Right lobe of liver (tissue), 6 donors: ENCODE results near the gene GUF1. TPM values are rescaled to one million over a fixed set of nuclear protein-coding genes. Genes with fewer than 3 reads are reported as not detected.

Experiments
- ATAC-seq, 4 donors: fragments of 200-7000 bp; cut with Tn5 transposase; one replicate each; pipeline ENCODE4 v1.9.1; 2020; ENCODE audit warnings: mild to moderate bottlenecking in 4 of 4, moderate library complexity in 4 of 4
- DNase-seq, 3 donors: peaks; one replicate each; pipeline ENCODE4 v3.0.0-alpha.2; 2020
- H3K27ac ChIP-seq, 3 donors: fragments of 200-600 bp; one replicate each; pipeline ENCODE4 v1.8.0; 2022
- H3K27me3 ChIP-seq, 2 donors: fragments of 200-600 bp; one replicate each; pipeline ENCODE4 v1.8.0; 2022
- H3K36me3 ChIP-seq, 4 donors: fragments of 200-600 bp; sonication (generic) in 1 of 4; one replicate each; pipeline versions ENCODE4 v1.5.1 to v1.8.0; 2017 to 2022; ENCODE audit warnings: control low read depth in 1 of 4
- H3K4me1 ChIP-seq, 4 donors: fragments of 200-600 bp; sonication (generic) in 1 of 4; one replicate each; pipeline versions ENCODE4 v1.5.1 to v1.8.0; 2017 to 2022; ENCODE audit warnings: control low read depth in 1 of 4
- H3K4me3 ChIP-seq, 3 donors: fragments of 200-600 bp; one replicate each; pipeline ENCODE4 v1.8.0; 2022
- H3K9me3 ChIP-seq, 4 donors: fragments of 200-600 bp; sonication (generic) in 1 of 4; one replicate each; pipeline versions ENCODE4 v1.5.1 to v1.8.0; 2017 to 2022; ENCODE audit warnings: control low read depth in 1 of 4
- POLR2A ChIP-seq: fragments of 450-650 bp; IDR thresholded peaks from one replicate; pipeline ENCODE4 v1.6.1; 2017; ENCODE audit warnings: antibody characterized with exemption, mild to moderate bottlenecking
- WGBS: methylation state at CpG from one replicate; pipeline ENCODE4 v1.1.6; 2018; ENCODE audit warnings: low coverage, low lambda C conversion rate; ENCODE audit not compliant: insufficient coverage; ENCODE audit errors: missing lambda C conversion rate; 5-methylcytosine and 5-hydroxymethylcytosine counted together
- intact Hi-C, 2 donors: fragments of 100-400 bp; cut with DNase I; formaldehyde crosslinking; loops; one replicate each; pipeline versions ENCODE4 v1.11.2 to v1.14.1; 2022
- total RNA-seq, 6 experiments: library from RNA; depleted of rRNA in 2 of 6; stranded (reverse); fragments of >200 nt in 2 of 6; fragmentation: NEBNext Ultra II Directional in 3 of 6; extraction: Animal tissue kit (Norgen Biotek cat#: 25700) in 3 of 6; gene quantifications; one replicate each; pipeline versions ENCODE4 v1.1.0 to v1.2.4, GENCODE V29; 2016 to 2023
- TF ChIP-seq, protein P1 (sequence below), 4 donors: fragments of 200-600 bp in 3 of 4; fragments of 450-650 bp in 1 of 4; IDR thresholded peaks; one replicate each; pipeline versions ENCODE4 v1.5.1 to v1.8.0; 2016 to 2022; ENCODE audit warnings: antibody characterized with exemption in 4 of 4, mild to moderate bottlenecking in 2 of 4
- donor health status: DM: no; HTN: yes; CAD: no.
- donor health status: DM: no; HTN: no; CAD: no.
- donor health status: DM: no; HTN: no; CAD: no.
- donor health status: DM: no; HTN: yes; CAD: no.
- donor health status: DM: no; HTN: yes; CAD: no.

Gene GUF1
- total RNA-seq, 6 experiments from 2014 or later, result 8.8 to 17.2 (median 11.2) TPM

DNA sequence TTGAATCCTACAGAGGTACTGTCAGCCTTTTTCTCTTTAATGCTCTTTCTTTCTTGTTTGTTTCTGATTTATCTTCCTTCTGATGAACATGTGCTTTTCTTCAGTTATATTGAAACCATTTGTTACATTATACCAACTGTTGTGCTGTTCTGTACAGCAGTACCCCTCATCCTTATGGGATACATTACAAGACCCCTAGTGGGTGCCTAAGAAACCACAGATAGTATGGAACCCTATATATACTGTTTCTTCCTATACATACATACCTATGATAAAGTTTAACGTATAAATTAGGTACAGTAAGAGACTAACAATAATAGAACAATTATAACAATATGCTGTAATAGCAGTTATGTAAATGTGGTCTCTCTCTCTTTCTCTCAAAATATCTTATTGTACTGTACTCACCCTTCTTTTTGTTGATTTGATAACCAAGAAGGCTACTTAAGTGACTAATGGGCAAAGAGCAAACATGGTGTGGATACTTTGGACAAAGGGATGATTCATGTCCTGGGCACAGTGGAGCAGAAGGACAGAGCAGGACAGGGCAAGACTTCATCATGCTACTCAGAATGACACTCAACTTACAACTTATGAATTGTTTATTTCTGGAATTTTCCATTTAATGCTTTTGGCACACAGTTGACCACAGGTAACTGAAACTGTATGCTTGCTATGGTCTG is 16.1 kb upstream of the GUF1 start:
- Histone ChIP-seq H3K9me3 (no peaks in the 10 kb centered on the region), H3K4me1 (no peaks in the 10 kb centered on the region), H3K36me3 (no peaks in the 10 kb centered on the region), H3K4me3 (no peak overlapping the region), H3K27ac (no peak overlapping the region), H3K27me3 (no peaks in the 10 kb centered on the region)
- intact Hi-C loops, result no loop called here
- DNase-seq (no peak), ATAC-seq (no peak)
- 50% methylated on average over 1 of the region's 1 CpG for WGBS
- TF ChIP-seq, protein P1, sequence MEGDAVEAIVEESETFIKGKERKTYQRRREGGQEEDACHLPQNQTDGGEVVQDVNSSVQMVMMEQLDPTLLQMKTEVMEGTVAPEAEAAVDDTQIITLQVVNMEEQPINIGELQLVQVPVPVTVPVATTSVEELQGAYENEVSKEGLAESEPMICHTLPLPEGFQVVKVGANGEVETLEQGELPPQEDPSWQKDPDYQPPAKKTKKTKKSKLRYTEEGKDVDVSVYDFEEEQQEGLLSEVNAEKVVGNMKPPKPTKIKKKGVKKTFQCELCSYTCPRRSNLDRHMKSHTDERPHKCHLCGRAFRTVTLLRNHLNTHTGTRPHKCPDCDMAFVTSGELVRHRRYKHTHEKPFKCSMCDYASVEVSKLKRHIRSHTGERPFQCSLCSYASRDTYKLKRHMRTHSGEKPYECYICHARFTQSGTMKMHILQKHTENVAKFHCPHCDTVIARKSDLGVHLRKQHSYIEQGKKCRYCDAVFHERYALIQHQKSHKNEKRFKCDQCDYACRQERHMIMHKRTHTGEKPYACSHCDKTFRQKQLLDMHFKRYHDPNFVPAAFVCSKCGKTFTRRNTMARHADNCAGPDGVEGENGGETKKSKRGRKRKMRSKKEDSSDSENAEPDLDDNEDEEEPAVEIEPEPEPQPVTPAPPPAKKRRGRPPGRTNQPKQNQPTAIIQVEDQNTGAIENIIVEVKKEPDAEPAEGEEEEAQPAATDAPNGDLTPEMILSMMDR (IDR thresholded peaks at IDR 0.05), result no peak
- TF ChIP-seq POLR2A, result no peak

DNA sequence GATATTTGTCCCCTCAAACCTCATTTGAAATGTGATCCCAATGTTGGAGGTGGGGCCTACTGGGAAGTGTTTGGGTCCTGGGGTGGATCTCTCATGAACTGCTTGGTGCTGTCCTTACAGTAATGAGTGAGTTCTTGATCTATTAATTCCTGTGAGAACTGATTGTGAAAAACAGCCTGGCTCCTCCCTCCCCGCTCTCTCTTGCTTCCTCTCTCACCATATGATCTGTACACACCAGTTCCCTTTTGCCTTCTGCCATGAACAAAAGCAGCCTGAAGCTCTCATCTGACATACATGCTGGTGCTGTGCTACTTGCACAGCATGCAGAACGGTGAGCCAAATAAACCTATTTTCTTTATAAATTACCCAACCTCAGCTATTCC is 15.6 kb upstream of the GUF1 start:
- 30% methylated on average over 2 of the region's 2 CpGs for WGBS
- no peaks in the 10 kb centered on the region for H3K4me1 ChIP-seq
- no peak overlapping the region for H3K27ac ChIP-seq
- no peak overlapping the region for H3K4me3 ChIP-seq
- no peaks in the 10 kb centered on the region for H3K36me3 ChIP-seq
- intact Hi-C loops, result no loop called here
- no peaks in the 10 kb centered on the region for H3K9me3 ChIP-seq
- no peak for TF ChIP-seq POLR2A
- TF ChIP-seq, protein P1 (IDR thresholded peaks at IDR 0.05), result no peak
- no peak for DNase-seq
- ATAC-seq, result peak in 1 of 4 donors; percentile 31
- H3K27me3 ChIP-seq, result no peaks in the 10 kb centered on the region

DNA sequence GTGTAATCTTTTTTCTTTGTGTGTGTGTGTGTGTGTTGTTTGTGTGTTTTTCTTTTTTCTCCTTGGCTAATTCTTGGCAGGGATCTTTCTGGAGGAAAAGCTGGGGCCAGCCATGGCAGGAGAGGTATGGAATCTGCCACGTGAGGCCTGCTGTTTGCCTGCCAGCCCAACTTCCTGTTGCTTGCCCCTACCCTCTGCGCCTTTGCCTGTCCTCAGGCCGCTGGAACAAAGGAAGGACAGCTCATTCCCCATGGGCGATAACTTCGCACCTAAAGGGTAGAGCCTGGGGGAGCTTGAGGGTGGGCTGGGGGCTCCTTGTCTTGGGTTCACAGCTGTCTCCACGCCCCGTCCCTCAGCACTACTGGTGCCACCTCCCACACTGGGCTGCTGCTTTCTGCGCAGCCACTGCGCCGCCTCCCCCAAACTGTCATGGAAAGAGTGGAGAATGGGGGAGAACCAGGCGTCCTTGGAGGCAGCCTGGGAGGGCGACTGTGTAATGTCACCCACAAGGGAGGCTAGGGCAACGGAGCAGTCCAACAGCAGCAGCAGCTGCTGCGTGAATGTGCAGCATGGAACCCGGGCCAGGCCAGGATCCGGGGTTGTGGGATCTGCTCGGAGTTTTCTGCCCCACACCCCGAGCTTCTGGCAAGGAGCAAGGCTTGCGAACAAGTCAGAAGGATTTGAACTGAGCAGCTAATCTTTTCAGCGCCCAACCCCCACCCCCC is 14.5 kb upstream of the GUF1 start:
- no peaks in the 10 kb centered on the region for H3K27me3 ChIP-seq
- no peak overlapping the region for H3K4me3 ChIP-seq
- no peaks in the 10 kb centered on the region for H3K36me3 ChIP-seq
- ATAC-seq (peak in 1 of 4 donors; percentile 30), DNase-seq (no peak)
- no peaks in the 10 kb centered on the region for H3K9me3 ChIP-seq
- no peak overlapping the region for H3K27ac ChIP-seq
- TF ChIP-seq POLR2A, result no peak
- TF ChIP-seq, protein P1 (IDR thresholded peaks at IDR 0.05), result no peak
- 67% methylated on average over 6 of the region's 20 CpGs for WGBS
- intact Hi-C loops, result no loop called here
- no peaks in the 10 kb centered on the region for H3K4me1 ChIP-seq

DNA sequence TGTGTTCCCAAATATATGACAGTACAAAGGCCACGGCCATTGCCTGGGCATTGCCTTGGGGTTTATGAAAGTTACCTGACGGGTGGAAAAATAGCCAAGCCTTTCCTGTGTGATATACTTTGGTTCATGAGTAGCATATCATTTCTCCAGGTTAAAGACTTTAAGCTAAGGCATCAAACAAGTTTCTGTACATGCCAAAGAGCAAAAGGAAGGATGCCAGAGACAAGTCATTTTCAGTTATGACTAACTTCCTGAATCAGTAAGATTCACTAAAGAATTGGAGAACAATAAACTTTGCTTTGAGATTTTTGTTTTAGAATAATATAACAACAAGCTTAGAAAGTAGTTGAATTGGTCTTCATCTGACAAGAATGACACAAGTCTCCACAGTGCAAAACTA is 9.7 kb upstream of the GUF1 start:
- 40% methylated on average over 2 of the region's 2 CpGs for WGBS
- intact Hi-C loops, result no loop called here

More for the DNA sequence above, 9.7 kb upstream of the GUF1 start:
- ATAC-seq (no peak), DNase-seq (no peak)
- no peaks in the 10 kb centered on the region for H3K27me3 ChIP-seq
- no peaks in the 10 kb centered on the region for H3K4me1 ChIP-seq
- no peak overlapping the region for H3K4me3 ChIP-seq
- TF ChIP-seq POLR2A, result no peak
- TF ChIP-seq, protein P1 (IDR thresholded peaks at IDR 0.05), result no peak
- H3K36me3 ChIP-seq, result no peaks in the 10 kb centered on the region
- H3K9me3 ChIP-seq, result no peaks in the 10 kb centered on the region
- H3K27ac ChIP-seq, result no peak overlapping the region
